Caki2 (cell line): ENCODE data around the gene AREL1. TPM values are rescaled to one million over a fixed set of nuclear protein-coding genes. Genes with fewer than 3 reads are reported as not detected.
"Not testable (repeated sequence)": the region's sequence is repeated elsewhere in the genome, so short reads cannot be mapped to it uniquely, and the experiment has no call there.

ENCODE experiments used
- DNase-seq: peaks from one replicate; pipeline ENCODE4 v3.0.0-alpha.2; 2015; ENCODE audit warnings: low read depth
- in situ Hi-C: cut with HindIII; loops from 2 replicates; pipeline ENCODE4 v1.10.0; 2016; ENCODE audit warnings: low sequenced_read_pairs, low pct_unique_long_range_greater_than_20kb, mixed read lengths
- total RNA-seq: library from RNA; depleted of rRNA; stranded (reverse); fragments of >200 nt; shearing (Covaris generic); gene quantifications from 2 replicates; pipeline ENCODE4 v1.2.3, GENCODE V29; 2014; ENCODE audit warnings: low replicate concordance; rRNA removed

AREL1 gene, protein sequence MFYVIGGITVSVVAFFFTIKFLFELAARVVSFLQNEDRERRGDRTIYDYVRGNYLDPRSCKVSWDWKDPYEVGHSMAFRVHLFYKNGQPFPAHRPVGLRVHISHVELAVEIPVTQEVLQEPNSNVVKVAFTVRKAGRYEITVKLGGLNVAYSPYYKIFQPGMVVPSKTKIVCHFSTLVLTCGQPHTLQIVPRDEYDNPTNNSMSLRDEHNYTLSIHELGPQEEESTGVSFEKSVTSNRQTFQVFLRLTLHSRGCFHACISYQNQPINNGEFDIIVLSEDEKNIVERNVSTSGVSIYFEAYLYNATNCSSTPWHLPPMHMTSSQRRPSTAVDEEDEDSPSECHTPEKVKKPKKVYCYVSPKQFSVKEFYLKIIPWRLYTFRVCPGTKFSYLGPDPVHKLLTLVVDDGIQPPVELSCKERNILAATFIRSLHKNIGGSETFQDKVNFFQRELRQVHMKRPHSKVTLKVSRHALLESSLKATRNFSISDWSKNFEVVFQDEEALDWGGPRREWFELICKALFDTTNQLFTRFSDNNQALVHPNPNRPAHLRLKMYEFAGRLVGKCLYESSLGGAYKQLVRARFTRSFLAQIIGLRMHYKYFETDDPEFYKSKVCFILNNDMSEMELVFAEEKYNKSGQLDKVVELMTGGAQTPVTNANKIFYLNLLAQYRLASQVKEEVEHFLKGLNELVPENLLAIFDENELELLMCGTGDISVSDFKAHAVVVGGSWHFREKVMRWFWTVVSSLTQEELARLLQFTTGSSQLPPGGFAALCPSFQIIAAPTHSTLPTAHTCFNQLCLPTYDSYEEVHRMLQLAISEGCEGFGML
- total RNA-seq = 8.7 and 15.2 TPM in 2 replicates

DNA sequence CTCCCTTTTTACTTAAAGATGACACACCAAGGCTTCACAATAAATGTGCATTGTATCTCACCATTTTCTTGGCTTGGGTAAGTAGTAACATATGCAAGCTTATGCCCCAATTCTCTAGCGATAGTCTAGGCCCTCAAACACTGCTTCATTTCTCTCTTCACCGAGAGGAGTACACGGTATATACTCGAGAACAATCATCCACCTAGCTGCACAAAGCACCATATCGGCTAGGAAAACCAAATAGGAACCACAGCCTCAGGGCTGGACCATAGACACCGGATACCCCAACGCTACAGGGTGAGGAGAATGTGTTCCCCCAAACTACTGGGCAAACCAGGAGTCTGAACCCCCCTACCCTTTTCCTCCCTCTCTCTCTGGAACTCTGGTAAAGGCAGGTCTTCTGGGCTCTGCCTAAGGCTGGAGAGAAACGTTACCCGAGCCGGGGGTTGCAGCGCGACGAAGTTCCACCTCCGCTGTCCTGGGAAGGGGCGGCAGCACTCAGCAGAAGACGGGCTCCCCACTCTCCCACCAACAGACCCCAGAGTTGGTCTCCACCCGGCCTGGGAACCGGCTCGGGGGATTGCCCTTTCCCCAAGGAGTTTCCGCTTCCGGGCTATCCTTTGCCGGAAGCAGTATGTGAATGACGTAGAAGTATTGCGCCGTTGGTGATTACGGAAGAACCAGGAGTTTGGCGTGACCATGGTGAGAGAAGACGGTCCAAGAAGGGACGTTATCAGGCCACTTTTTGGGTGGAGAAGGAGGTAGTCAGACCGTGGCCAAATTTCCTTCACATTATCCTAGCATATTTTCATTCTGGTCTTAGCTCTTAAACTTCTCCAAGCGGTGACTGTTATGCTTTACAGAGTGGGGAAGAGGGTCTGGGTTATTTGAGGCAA lies at the start of gene AREL1, which contains the start of gene FCF1:
Gene AREL1 (minus strand): TSS at position 582 of the 896 bp plus-strand sequence. CDS start 27,465 bp downstream, outside the sequence.
Gene FCF1 (plus strand): TSS at position 646 of the 896 bp plus-strand sequence. CDS start 54 bp downstream, at position 700.
- in situ Hi-C loops = no loop called here
- peak; percentile 73 for DNase-seq

DNA sequence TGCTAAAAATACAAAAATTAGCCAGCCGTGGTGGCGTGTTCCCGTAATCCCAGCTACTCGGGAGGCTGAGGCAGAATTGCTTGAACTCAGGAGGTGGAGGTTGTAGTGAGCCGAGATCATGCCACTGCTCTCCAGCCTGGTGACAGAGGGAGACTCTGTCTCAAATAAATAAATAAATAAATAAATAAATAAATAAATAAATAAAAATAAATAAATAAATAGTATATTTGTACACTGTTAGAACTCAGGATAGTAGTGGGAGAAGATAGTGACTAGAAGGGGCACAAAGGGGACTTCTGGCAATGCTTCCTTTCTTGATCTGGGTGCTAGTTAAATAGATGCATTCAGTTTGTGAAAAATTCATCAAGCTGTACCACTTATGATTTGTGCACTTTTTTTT lies 45.6 kb upstream of the AREL1 start:
- DNase-seq, in situ Hi-C loops: not testable (repeated sequence)

DNA sequence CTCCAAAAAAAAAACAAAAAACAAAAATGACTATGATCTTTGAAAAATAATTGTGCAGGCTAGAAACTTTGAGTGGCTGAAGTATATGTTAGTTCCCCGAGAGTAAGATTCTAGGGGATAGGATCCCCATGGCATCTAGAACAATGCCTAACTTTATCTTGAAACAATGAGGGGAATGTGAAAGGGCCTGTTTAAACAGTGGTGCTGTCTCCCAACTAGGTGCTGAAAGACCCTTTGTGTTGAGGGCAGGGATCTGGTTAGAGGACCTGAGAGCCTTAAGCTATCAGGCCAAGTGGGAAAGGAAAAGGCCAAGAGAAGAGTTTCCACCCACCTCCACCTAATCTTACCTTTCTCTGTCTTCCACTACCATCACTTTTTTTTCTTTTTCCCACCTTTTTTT lies 43.4 kb upstream of the AREL1 start:
- in situ Hi-C loops = no loop called here
- DNase-seq = no peak

DNA sequence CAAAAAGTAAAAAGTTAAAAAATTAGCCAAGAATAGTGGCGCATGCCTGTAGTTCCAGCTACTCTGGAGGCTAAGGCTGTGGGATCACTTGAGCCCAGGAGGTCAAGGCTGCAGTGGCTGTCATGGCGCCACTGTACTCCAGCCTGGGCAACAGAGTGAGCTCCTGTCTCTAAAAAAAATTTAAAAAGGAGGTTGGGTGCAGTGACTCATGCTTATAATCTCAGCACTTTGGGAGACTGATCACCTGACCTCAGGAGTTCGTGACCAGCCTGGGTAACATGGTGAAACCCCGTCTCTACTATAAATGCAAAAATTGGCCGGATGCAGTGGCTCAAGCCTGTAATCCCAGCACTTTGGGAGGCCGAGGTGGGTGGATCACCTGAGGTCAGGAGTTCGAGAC lies 42.0 kb upstream of the AREL1 start:
- no peak for DNase-seq
- in situ Hi-C loops = no loop called here

DNA sequence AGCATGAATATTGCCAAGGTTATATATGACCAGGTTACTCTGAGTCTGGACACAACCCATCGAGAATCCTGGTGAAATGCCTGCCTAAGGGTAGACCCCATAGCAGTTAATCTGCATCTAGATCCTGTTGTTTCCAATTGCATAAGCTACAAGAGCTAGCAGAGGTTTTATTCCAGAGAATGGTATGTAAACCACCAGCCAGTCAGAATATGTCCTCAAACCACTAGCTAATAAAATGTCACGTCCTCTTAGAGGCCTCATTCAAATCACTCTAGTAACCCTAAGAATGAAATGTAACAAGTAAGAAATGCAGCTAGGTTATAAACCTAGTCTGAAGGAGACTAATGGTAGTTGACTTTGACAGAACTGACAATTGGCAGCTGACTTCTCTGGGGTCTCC lies 41.3 kb upstream of the AREL1 start:
- in situ Hi-C loops = no loop called here
- no peak for DNase-seq

DNA sequence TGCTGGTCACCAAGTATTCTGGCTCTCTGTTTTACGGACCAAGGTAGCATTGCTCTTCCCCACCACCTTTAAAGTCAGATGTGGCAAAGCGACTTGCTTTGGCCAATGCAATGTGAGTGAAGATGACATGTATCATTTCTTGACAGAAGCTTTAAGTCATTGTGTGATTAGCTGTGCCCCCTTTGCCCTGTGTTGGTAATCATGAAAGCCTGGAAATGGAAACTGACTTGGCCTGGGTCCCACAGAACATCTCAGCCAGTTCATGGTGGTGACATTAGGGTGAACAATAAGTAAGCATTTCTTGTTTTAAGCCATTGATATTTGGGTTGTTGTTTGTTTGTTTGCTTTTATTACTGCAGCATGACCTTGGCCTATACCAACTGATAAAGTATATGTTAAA lies 34.4 kb upstream of the AREL1 start:
- DNase-seq = no peak
- in situ Hi-C loops = no loop called here

DNA sequence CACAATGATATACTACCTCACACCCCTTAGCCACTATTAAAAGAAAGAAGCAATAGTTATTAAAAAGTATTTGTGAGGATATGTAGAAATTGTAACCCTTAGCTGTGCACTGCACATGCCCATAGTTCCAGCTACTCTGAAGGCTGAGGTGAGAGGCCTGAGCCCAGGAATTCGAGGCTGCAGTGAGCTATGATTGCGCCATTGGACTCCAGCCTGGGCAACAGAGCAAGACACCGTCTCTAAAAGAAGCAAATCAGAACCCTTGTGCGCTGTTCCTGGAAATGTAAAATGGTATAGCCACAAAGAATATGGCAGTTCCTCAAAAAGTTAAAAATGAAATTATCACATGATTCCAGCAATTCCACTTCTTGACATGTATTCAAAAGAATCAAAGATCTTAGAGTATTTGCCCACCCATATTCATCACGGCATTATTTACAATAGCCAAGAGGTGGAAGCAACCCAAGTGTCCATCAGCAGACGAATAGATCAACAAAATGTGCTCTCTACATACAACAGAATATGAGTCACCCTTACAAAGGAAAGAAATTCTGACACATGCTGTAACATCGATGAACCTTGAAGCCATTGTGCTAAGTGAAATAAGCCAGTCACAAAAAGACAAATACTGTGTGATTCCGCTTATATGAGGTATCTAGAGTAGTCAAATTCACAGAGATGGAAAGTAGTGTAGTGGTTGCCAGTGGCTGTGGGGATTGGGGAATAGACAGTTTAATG lies 26.6 kb upstream of the AREL1 start:
- in situ Hi-C loops = no loop called here

DNA sequence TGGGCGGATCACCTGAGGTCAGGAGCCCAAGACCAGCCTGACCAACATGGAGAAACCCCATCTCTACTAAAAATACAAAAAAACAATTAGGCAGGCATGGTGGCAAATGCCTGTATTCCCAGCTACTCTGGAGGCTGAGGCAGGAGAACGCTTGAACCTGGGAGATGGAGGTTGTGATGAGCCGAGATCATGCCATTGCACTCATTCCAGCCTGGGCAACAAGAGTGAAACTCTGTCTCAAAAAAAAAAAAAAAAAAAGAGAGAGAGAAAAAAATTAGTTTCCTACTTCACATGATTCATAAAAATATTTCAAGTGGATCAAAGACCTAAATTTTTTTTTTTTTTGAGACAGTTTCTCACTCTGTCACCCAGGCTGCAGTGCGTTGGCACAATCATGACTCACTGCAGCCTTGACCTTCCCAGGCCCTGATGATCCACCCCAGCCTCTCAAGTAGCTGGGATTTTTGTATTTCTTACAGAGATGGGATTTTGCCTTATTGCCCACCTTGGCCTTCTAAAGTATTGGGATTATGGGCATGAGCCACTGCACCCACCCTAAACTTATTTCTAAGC lies 25.0 kb upstream of the AREL1 start:
- in situ Hi-C loops = no loop called here
- DNase-seq = peak; percentile 5

More for the DNA sequence above, 26.6 kb upstream of the AREL1 start:
- peak; percentile 3 for DNase-seq

DNA sequence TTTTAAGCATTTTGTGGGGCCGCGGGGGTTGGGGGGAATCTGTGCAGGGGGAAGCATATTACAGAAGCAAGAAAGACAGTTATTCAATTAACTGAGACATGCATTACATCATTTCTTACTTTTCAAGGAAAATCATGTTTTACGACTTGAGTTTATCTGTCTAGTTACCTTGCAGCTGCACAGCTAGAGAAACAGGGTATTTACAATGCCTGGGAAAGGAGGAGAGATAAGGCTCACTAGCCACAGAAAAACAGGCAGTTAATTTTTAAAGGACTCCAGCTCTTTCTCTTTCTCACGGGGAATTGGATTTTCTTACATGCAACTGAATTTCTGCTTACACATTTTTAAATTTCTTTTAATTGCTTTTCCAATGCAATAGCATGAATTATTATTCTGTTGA lies 22.2 kb upstream of the AREL1 start:
- DNase-seq = peak; percentile 10
- in situ Hi-C loops = no loop called here

DNA sequence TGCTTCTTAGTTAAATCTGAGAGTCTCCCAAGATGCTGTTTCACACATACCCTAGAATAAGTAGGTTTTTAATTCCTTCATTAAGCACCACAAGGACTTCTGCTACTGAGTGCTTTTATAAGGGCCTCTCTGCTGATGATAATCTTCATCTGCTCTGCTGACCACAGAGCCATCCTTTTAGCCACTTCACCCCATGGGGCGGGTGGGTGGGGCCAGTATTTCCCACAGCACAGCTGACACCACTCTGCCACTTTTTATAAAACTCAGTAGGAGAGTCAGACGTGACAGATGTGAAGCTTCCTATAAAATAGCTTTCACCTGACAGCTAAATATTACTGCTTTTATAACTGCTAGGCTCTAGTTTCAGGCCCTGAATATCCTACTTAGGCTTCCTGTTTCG lies 20.3 kb upstream of the AREL1 start:
- in situ Hi-C loops = no loop called here
- DNase-seq = no peak

DNA sequence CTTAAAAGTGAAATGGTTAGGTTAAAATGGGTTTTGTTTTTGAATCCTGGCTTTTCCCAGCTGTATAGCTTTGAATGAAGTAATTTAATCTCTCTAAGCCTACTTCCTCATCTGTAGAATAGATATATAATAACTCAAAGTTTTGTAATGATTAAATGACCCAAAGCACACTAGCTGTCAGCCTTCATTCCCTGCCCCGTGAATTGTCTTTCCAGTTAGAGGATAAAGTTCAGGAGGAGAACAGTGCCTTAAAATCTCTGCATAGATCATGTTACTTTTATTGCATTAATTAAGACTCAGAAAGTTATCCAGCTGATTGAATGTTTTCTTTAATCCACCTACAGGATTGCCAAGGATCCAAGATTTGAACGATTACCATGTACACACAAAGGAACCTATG lies 19.5 kb upstream of the AREL1 start:
- in situ Hi-C loops = no loop called here
- DNase-seq = no peak

DNA sequence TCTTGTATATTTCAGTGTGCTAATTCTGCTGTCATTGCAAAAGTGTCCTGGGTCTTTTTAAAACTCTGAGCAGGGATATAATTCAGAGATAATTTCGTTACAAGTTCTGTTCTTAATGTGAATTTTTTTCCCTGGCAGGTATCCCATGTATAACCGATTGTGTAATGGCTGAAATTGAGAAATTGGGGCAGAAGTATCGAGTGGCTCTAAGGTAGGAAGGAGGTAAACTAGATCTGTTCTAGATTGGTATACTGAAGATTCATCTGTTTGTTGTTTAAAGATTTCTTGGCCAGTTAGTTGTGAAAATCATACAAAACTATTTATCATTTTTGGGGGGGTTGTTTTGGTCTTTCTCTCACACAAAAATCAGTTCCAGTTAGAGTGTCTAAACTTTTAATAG lies 10.3 kb upstream of the AREL1 start:
- DNase-seq = no peak
- in situ Hi-C loops = no loop called here

DNA sequence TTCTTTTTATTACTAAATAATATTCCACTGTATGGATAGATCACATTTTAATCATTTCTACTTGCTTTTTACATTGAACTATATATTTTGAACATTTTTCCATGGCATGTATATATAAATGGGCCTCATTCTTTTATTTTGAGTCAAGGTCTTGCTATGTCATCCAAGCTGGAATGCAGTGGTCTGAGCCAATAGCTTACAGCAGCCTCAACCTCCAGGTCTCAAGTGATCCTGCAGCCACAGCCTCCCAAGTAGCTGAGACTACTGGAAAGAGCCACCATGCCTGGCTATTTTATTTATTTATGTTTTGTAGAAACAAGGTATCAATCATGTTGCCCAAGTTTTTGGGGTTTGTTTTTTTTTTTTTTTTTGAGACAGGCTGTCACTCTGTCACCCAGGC lies 7.6 kb upstream of the AREL1 start:
- in situ Hi-C loops = no loop called here
- no peak for DNase-seq

DNA sequence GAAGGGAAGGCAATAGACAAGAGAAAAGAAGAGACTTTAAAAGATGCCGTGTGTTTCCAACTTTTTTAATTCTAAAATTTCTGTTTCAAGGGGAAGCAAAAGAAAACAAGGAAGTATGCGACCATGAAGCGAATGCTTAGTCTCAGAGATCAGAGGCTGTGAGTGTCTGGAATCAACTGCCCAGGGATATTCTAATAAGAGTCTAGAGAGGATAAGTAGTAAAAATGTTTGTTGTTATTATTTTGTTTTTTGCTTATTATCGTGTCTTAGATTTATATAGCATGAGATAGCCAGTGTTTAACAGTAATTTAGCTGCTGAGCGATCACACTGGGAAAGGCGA lies 485 bp upstream of the AREL1 start:
- no peak for DNase-seq
- in situ Hi-C loops = no loop called here

DNA sequence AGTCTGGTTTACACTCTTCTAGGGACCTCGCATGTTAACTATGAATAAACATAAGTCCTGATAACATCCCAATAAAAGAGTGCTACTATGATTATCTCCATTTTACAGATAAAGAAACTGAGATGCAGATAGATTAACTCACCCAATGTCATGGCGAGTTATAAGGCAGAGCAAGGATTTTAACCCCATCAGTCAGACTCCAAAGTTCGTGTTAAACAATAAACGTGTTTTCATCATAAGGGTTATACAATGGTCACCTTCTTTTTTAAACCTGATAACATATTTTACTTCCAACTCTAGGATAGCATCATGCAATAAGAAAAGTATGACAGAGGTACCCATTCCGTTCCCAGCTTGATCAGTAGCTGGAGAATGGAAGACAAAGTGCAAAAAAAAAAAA lies 1.2 kb downstream of the AREL1 start:
- in situ Hi-C loops = no loop called here
- no peak for DNase-seq

DNA sequence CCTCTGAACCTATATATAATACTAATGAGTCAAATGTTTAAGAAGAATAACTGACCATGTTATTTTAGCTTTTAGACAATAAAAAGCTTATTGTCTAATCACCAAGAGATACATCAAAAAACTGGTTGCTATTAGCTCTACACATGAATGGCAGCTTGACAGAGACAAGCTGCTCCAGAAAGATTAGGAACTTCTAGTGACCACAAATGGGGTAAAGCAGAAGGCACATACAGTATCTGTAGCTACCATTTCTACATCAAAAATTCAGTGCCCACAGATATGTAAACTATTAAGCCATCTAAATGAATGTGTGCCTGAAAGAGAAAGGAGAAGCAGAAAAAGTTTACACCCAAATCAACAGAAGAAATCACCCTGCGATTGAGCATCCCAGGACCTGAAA lies 2.4 kb downstream of the AREL1 start:
- no peak for DNase-seq
- in situ Hi-C loops = no loop called here

DNA sequence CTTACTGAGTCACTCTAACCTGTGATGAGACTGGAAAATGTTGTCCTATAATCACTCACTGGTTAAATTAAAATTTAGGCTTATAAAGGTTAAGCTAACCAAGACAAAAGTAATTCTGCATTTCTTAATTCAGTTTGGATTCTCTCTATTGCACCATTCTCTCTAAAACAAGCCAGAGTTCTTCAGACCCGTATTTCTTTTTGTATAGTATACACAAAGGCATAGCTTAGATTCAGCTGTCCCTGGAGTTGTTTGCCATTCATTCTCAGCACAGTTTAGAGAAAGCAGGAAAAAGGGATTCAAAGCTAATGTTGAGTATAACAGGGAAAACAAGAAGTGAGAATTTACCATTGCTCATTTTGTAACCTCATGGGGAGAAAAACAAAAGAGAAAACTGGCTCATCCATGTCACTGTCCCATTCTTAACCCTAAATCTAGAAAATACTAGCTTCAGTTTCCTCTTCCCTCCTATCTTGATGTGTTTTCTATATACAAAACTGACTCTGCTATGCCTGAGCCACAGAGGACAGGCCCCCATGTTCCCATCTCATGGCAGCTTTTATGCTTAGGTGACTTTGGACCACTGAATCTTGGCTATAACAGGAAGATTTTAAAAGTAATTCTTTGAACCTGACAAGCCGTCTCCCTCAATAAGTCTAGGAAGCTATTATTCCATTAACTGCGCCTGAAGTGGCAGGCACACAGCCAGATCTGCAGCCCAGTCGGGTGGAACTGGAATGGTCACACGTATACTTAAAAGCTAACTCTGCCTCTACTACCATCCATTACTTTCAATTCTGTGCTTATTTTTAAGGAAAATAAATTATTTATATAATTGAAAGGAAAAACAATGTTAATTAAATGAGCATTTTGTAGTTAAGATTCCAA lies 7.0 kb downstream of the AREL1 start:
- in situ Hi-C loops = no loop called here
- DNase-seq = peak; percentile 74
